ENCODE results near the gene SLC13A3.

Gene SLC13A3

DNA sequence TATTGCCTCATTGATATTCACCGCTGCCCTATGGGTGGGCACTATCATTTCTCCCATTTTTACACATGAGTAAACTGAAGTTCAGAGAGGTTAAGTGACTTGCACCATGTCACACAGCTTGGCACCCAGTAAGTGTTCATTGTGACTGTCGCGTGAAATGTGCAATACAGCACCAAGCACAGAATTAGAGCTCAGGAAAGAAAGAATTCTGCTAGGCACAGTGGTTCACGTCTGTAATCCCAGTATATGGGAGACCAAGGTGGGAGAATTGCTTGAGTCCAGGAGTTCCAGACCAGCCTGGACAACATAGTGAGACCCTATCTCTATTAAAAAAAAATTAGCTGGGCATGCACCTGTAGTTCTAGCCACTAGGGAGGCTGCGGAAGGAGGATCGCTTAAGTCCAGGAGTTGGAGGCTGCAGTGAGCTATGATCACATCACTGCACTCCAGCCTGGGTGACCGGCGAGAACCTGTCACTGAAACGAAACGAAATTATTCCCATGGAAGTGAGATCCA lies 626 bp downstream of the SLC13A3 start:
- FAIRE-seq, result no peak

DNA sequence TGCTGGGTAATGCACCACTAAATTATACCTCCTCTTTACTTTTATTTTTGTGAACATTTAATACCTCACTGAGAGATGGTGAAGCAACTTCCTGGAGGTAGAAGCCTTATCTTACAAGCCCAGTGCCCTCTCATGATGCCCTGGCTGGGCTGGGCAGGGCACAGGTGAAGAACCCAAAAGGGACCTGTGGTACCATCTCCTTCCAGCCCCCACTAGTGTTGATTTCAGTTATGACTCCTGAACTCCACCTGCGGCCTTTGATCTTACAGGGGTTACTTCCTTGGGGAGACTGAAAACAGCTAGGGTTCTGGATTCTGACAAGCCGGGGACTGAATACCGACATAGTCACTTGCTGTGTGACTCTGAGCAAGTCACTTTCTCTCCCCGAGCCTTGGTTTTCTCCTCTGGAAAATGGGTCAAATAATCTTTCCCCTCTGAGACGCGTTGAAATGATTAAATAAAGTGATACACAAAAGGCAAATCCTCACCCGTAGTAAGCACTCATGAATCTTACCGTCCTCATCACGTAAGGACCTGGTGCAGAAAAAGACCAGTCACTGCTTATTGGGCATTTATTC lies 1.2 kb downstream of the SLC13A3 start:
- no peak for FAIRE-seq

- FAIRE-seq, result no peak
Observed at GRCh38 chr20:46649650-46649949, 1.7 kb downstream of the SLC13A3 start.

- no peak for FAIRE-seq
Observed at GRCh38 chr20:46648903-46649649, 2.2 kb downstream of the SLC13A3 start.

GRCh38 chr20:46647469-46647868 lies 3.8 kb downstream of the SLC13A3 start:
- no peak for FAIRE-seq

- FAIRE-seq, result no peak
Observed at GRCh38 chr20:46646659-46647380, 4.4 kb downstream of the SLC13A3 start.

GRCh38 chr20:46646122-46646521 lies 5.1 kb downstream of the SLC13A3 start:
- no peak for FAIRE-seq

GRCh38 chr20:46644733-46645132 lies 6.5 kb downstream of the SLC13A3 start:
- no peak for FAIRE-seq

DNA sequence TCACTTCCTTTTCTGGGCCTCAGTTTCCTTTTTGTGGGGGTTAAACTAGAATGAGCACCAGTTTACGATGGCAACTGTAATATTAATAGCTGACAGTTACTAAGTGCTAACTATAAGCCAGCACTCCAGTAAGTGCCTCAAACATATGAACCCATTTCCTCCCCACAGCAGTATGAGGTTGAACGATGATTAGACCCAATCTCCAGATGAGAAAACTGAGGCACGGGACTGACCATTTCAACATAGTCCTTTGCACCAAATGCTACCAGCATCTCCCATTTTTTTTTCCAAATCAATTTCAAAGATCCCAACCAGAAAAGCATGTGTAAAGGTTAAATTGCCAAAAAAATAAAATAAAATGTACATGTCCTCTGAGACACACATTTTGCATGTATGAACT lies 7.1 kb downstream of the SLC13A3 start:
- FAIRE-seq, result no peak

GRCh38 chr20:46642969-46643343 lies 8.3 kb downstream of the SLC13A3 start:
- FAIRE-seq, result no peak

- FAIRE-seq, result no peak
Observed at GRCh38 chr20:46642265-46642968, 8.8 kb downstream of the SLC13A3 start.

DNA sequence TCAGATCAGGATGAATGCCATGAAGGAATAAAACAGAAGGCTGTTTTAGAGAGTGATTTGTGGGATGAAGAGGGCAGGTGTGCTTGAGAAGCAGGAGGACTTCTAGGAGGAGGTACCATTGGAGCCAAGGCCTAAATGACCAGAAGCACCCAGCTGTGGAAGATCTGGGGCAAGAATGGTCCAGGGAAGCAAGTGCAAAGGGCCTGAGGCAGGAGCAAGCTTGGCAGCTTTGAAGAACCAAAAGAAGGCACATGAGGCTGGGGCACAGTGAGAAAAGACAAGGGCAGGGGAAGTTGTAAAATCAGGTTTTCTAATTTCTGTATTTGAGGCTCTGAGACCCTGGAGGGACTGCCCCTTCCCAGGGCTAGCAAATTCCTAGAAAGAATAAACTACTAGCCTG lies 9.8 kb downstream of the SLC13A3 start:
- no peak for FAIRE-seq

DNA sequence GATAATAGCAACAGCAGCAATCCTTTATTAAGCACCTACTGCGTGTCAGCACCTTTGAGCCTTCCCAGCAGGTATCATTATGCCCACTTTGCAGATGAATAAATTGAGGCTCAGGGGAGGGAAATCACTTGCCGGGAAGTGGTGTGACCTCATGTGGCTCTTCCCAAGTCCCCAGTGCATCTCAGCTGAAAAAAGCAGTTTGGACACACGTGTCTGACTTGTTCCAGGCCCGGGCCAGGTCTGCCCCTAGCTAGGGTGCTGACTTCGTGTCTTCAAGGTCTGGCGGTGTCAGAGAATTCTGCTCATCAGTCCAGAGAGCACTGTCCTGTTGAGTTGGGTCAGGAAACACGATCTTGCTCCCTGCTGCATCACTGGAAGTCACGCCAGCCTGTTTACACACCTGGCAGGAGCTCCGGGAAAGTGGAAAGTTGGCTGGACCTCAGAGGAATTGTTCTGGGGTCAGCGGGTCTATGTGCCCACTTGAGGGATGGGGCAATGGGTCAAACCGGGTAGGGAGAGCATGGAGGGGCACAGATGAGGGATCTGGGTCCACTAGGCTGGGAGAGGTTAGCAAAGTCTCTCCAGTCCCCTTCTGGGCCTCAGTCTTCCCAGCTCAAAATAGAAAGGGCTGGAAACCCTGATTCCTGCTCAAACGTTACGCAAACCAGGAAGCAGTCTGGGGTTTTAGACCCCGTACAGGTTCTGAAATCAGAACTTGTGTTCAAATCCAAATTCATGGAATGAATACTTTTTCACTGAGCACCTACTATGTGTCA lies 10.5 kb downstream of the SLC13A3 start:
- FAIRE-seq, result no peak

DNA sequence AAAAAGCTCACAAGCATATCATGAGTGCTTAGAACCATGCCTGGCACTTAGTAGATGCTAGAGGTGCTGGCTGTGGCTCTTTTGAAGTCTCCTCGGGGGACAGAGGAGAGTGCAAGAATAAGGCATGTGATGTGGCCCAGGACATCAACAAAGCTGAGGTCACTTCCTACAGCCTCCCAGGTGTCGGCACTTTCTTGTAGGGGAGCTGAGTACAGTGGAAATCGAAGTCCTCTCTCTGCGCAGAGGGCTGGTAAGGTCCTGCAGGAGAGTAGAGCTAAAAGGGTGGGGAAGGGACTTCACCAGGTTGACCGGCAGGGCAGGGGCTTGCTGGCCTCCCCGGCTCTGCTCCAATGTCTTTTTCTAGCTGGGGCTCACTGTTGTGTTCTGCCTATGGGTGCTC lies 11.2 kb downstream of the SLC13A3 start:
- FAIRE-seq, result no peak

GRCh38 chr20:46639587-46639986 lies 11.7 kb downstream of the SLC13A3 start:
- no peak for FAIRE-seq

GRCh38 chr20:46638898-46639274 lies 12.4 kb downstream of the SLC13A3 start:
- no peak for FAIRE-seq

- FAIRE-seq, result no peak
Observed at GRCh38 chr20:46638134-46638897, 12.9 kb downstream of the SLC13A3 start.

DNA sequence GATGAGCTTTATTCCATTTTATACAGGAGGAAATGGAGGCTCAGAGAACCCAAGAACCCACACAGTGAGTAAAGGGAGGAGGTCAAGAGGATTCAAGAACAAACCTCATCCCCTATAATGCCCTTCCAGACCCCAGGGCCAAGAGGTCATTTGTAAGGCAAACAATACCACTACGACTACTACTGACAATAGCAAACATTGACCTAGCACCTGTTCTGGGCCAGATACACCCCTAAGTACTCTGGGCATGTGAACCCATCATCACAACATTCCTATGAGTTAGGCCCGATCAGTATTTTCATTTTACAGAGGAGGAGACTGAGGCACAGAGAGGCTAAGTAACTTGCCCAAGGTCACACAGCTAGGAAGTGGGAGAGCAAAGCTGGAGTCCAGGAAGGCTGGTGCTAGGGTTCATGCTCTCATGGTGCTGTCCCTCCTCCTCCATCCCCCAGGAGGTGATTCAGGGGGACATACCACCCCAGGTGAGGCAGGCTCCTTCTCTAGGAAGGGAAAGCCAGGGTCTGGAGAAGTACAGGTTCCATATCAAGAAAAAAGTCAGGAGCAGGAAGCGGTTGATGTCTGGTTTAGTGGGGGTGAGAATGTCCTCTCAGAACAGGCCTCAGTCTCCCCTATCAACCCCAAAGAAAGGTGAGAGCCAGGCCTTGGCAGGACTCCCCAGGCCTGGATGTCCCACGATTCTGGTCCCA lies 13.7 kb downstream of the SLC13A3 start:
- no peak for FAIRE-seq

GRCh38 chr20:46637020-46637419 lies 14.2 kb downstream of the SLC13A3 start:
- no peak for FAIRE-seq

DNA sequence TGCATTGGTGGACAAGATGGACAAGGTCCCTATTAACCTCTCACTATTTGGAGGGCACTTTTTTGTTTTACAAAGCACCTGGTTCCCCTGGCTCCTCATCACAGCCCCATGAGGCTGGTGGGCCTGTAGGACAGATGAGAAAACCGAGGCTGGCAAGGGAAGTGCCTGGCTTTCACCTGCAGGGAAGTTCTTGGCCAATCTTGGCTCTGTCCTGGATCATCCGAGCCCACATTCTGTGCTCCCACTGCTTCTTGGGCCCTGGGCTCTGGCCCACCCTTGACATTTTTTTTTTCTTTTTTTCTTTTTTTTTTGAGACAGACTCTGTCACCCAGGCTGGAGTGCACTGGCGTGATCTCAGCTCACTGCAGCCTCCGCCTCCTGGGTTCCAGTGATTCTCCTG lies 14.7 kb downstream of the SLC13A3 start:
- FAIRE-seq, result no peak

DNA sequence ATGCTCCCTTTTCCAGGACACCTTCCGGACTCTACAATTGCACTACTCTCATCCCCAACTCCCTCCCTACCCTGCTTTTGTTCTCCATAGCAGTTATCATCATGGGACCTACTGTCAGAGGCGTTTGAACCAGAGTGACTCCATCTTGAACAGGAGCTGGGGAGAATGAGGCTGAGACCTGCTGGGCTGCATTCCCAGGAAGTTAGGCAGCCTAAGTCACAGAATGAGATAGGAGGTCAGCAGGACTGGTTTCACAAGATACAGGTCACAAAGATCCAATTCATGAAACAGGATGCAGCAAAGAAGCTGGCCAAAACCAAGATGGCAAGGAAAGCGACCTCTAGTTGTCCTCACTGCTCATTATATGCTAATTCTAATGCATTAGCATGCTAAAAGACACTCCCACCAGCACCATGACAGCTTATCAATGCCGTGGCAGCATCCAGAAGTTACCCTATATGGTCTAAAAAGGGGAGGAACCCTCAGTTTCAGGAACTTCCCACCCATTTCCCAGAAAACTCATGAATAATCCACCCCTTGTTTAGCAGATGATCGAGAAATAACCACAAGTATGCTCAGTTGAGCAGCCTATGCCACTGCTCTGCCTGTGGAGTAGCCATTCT lies 15.6 kb downstream of the SLC13A3 start:
- no peak for FAIRE-seq

All from endometrium (tissue), 2 donors.